HepG2 (cell line): ENCODE results near the gene FSIP1. TPM values are rescaled to one million over a fixed set of nuclear protein-coding genes. Genes with fewer than 3 reads are reported as not detected.

Experiments used
- ATAC-seq: fragments of 200-7000 bp; cut with Tn5 transposase; 3 replicates; pipeline ENCODE4 v1.9.1; 2020; ENCODE audit warnings: mild to moderate bottlenecking, moderate library complexity
- BruUV-seq: library from RNA; stranded (reverse); fragments of 400-500 nt; replicated peaks from 2 replicates; lab custom pipeline; 2021; lab: Mats Ljungman, UMichigan
- CTCF ChIA-PET: fragments of 300-600 bp; formaldehyde crosslinking; extraction: SDS; loops from one replicate; lab custom pipeline; 2021; ENCODE audit warnings: low total read pairs, inconsistent platforms, low intra/inter-chr PET ratio; lab: Yijun Ruan, JAX
- POLR2A ChIA-PET: fragments of 350-600 bp; sonication (Branson Sonifier 250); formaldehyde crosslinking; loops from one replicate; lab custom pipeline; 2020; ENCODE audit warnings: antibody characterized with exemption, inconsistent platforms; lab: Yijun Ruan, JAX
- DNase-seq: peaks from one replicate; pipeline ENCODE4 v3.0.0-alpha.2; 2015; ENCODE audit warnings: low spot score
- FAIRE-seq: peaks from 3 replicates; lab custom pipeline; 2011; peaks lifted over from hg19 to GRCh38; lab: Jason Lieb, UNC
- H2AFZ ChIP-seq: one replicate; pipeline ENCODE4 v1.6.1; 2011; ENCODE audit warnings: low read length, inconsistent platforms
- H3K27ac ChIP-seq: fragments of 300-600 bp; 3 replicates; pipeline ENCODE4 v1.8.0; 2011; ENCODE audit warnings: mixed run types, mild to moderate bottlenecking, mixed read lengths, low read length, inconsistent platforms; ENCODE audit not compliant: insufficient read depth; ENCODE audit errors: extremely low read length
- H3K27me3 ChIP-seq, 2 experiments: fragments of 200-600 bp in 1 of 2; 2 replicates in 1 of 2; 3 replicates in 1 of 2; pipeline versions ENCODE4 v1.6.0 to v1.8.0; 2011; ENCODE audit warnings: low read length in 2 of 2, mild to moderate bottlenecking in 2 of 2, moderate library complexity in 2 of 2, inconsistent platforms in 1 of 2; ENCODE audit not compliant: insufficient read depth in 2 of 2, control insufficient read depth in 1 of 2
- H3K36me3 ChIP-seq, 2 experiments: fragments of 200-600 bp in 1 of 2; replicated peaks in 1 of 2; 2 replicates in 1 of 2; 3 replicates in 1 of 2; pipeline versions ENCODE4 v1.5.1 to v1.8.0; 2011; ENCODE audit warnings: low read length in 2 of 2, inconsistent platforms in 1 of 2; ENCODE audit not compliant: insufficient read depth in 2 of 2, control insufficient read depth in 1 of 2
- H3K4me1 ChIP-seq: 2 replicates; pipeline ENCODE4 v1.5.1; 2012; ENCODE audit warnings: low read length, inconsistent platforms; ENCODE audit not compliant: insufficient read depth
- H3K4me2 ChIP-seq: 2 replicates; pipeline ENCODE4 v1.6.0; 2011; ENCODE audit warnings: low read depth, low read length, inconsistent platforms
- H3K4me3 ChIP-seq, 3 experiments: fragments of 200-600 bp in 1 of 3; sonication (generic), shearing (Covaris generic) in 1 of 3; replicated peaks in 1 of 3; 2 replicates each; pipeline ENCODE4 v1.5.1; 2011 to 2016; ENCODE audit warnings: low read length in 3 of 3, inconsistent platforms in 2 of 3, low read depth in 2 of 3, mild to moderate bottlenecking in 2 of 3, control low read depth in 1 of 3, mixed read lengths in 1 of 3; ENCODE audit not compliant: insufficient read depth in 1 of 3
- H3K79me2 ChIP-seq: one replicate; pipeline ENCODE4 v1.6.1; 2011; ENCODE audit warnings: low read length, inconsistent platforms; ENCODE audit not compliant: insufficient read depth
- H3K9ac ChIP-seq: 2 replicates; pipeline ENCODE4 v1.6.0; 2011; ENCODE audit warnings: mild to moderate bottlenecking, low read depth, low read length, inconsistent platforms; ENCODE audit not compliant: insufficient read depth
- H3K9me3 ChIP-seq: 2 replicates; pipeline ENCODE4 v1.5.1; 2012; ENCODE audit warnings: mild to moderate bottlenecking, low read length
- H4K20me1 ChIP-seq: 2 replicates; pipeline ENCODE4 v1.6.0; 2011; ENCODE audit warnings: inconsistent platforms, mild to moderate bottlenecking, low read length, moderate library complexity; ENCODE audit not compliant: insufficient read depth
- ASH2L ChIP-seq: fragments of 300-600, 200-600 bp; sonication (generic); IDR thresholded peaks from 2 replicates; pipeline ENCODE4 v1.7.0; 2017; ENCODE audit warnings: low read depth, mild to moderate bottlenecking, moderate library complexity, mixed read lengths, low read length; ENCODE audit not compliant: insufficient read length
- GATAD1 ChIP-seq: IDR thresholded peaks from 2 replicates; pipeline ENCODE4 v1.6.1; 2016; ENCODE audit warnings: missing genetic modification reagents, missing compliant biosample characterization
- MAFG ChIP-seq: sonication (generic); formaldehyde crosslinking; IDR thresholded peaks from 2 replicates; pipeline ENCODE4 v1.5.1; 2020; ENCODE audit warnings: mild to moderate bottlenecking, missing genetic modification reagents
- NAIF1 ChIP-seq: sonication (generic); formaldehyde crosslinking; IDR thresholded peaks from 2 replicates; pipeline ENCODE4 v1.5.0; 2020; ENCODE audit warnings: mild to moderate bottlenecking, missing genetic modification reagents, borderline replicate concordance
- PBX3 ChIP-seq: sonication (generic); formaldehyde crosslinking; IDR thresholded peaks from 2 replicates; pipeline ENCODE4 v1.8.1; 2023; ENCODE audit warnings: missing genetic modification reagents, inconsistent platforms, borderline replicate concordance
- RXRA ChIP-seq: sonication (generic); formaldehyde crosslinking; IDR thresholded peaks from 2 replicates; pipeline ENCODE4 v1.5.1; 2020; ENCODE audit warnings: missing genetic modification reagents
- TIGD3 ChIP-seq: sonication (generic); formaldehyde crosslinking; IDR thresholded peaks from 2 replicates; pipeline ENCODE4 v1.5.1; 2020; ENCODE audit warnings: mild to moderate bottlenecking, missing genetic modification reagents, borderline replicate concordance
- ZFX ChIP-seq: sonication (generic); formaldehyde crosslinking; IDR thresholded peaks from 2 replicates; pipeline ENCODE4 v1.4.0; 2020; ENCODE audit warnings: mild to moderate bottlenecking, low read depth, missing genetic modification reagents, moderate library complexity
- ZNF574 ChIP-seq: sonication (generic); formaldehyde crosslinking; IDR thresholded peaks from 2 replicates; pipeline ENCODE4 v1.4.0; 2020; ENCODE audit warnings: missing genetic modification reagents
- ZNF605 ChIP-seq: sonication (generic); formaldehyde crosslinking; IDR thresholded peaks from 2 replicates; pipeline ENCODE4 v1.8.0; 2022; ENCODE audit warnings: mild to moderate bottlenecking, missing genetic modification reagents
- ZNF780A ChIP-seq: sonication (generic); formaldehyde crosslinking; IDR thresholded peaks from 2 replicates; pipeline ENCODE4 v1.8.0; 2022; ENCODE audit warnings: mild to moderate bottlenecking, missing genetic modification reagents, moderate library complexity
- ZNF781 ChIP-seq: sonication (generic); formaldehyde crosslinking; IDR thresholded peaks from 2 replicates; pipeline ENCODE4 v1.5.1; 2020; ENCODE audit warnings: borderline replicate concordance, mild to moderate bottlenecking, missing genetic modification reagents; ENCODE audit errors: not compliant biosample characterization
- ZNF879 ChIP-seq: sonication (generic); formaldehyde crosslinking; IDR thresholded peaks from 2 replicates; pipeline ENCODE4 v1.8.1; 2023; ENCODE audit warnings: missing genetic modification reagents
- ZSCAN9 ChIP-seq: IDR thresholded peaks from 2 replicates; pipeline ENCODE4 v1.6.1; 2016; ENCODE audit warnings: borderline replicate concordance
- WGBS: methylation state at CpG from one replicate; pipeline ENCODE4 v1.1.6; 2017; ENCODE audit warnings: low lambda C conversion rate; 5-methylcytosine and 5-hydroxymethylcytosine counted together
- in situ Hi-C: cut with HindIII; loops from 2 replicates; pipeline ENCODE4 v1.10.0; 2017; ENCODE audit warnings: low pct_unique_long_range_greater_than_20kb; ENCODE audit not compliant: extremely low pct_ligation_motif_present
- intact Hi-C: fragments of 100-400 bp; cut with micrococcal nuclease; formaldehyde crosslinking; loops from one replicate; pipeline ENCODE4 v1.10.0; 2022; ENCODE audit not compliant: unreplicated experiment
- polyA plus RNA-seq, 8 experiments: library from polyadenylated mRNA; depleted of rRNA in 3 of 8; stranded (reverse) in 7 of 8; unstranded in 1 of 8; fragments of >200 nt; fragmentation: Illumina TruSeq in 4 of 8; extraction: Trizol in 4 of 8; gene quantifications; 2 replicates each; pipeline versions ENCODE4 v1.2.1 to v1.2.3, GENCODE V29; 2011 to 2016; ENCODE audit warnings: low read depth in 4 of 8, missing spikeins in 1 of 8, mixed read lengths in 1 of 8; ENCODE audit not compliant: insufficient read depth in 1 of 8
- total RNA-seq, 5 experiments: library from RNA; depleted of rRNA; stranded (reverse); fragments of >200 nt; fragmentation: Illumina TruSeq; extraction: Trizol; gene quantifications; 2 replicates each; pipeline ENCODE4 v1.2.3, GENCODE V29; 2016; ENCODE audit warnings: low read depth in 1 of 5
- TF ChIP-seq, protein P1 (sequence below): sonication (generic); formaldehyde crosslinking; IDR thresholded peaks from 2 replicates; pipeline ENCODE4 v1.4.0; 2020; ENCODE audit warnings: mild to moderate bottlenecking, missing genetic modification reagents

Gene FSIP1
- total and polyA plus RNA-seq, 2 of the 13 experiments (the other 11 are each of a cell fraction or from before 2014, with no cell fraction given): 0.18 TPM; not detected in 1

GRCh38 chr15:39695793-39696192 lies 86.8 kb downstream of the FSIP1 start:
- H2AFZ ChIP-seq: no peak overlapping the region
- no peaks in the 10 kb centered on the region for H3K27me3 ChIP-seq
- CTCF ChIA-PET: no interaction called here
- no peak overlapping the region for H3K4me2 ChIP-seq
- POLR2A ChIA-PET: no interaction called here
- no peak overlapping the region for H3K4me3 ChIP-seq
- H3K9ac ChIP-seq: no peak overlapping the region
- in situ Hi-C loops (no loop called here), intact Hi-C loops (no loop called here)
- H3K4me1 ChIP-seq: no peaks in the 10 kb centered on the region
- WGBS: 5% methylated on average over 2 of the region's 2 CpGs
- no peak for FAIRE-seq
- H3K9me3 ChIP-seq: no peaks in the 10 kb centered on the region
- no peaks in the 10 kb centered on the region for H3K36me3 ChIP-seq
- no peak overlapping the region for H3K27ac ChIP-seq
- BruUV-seq: no TSS peak
- H4K20me1 ChIP-seq: no peaks in the 10 kb centered on the region
- TF ChIP-seq ZNF879 (CRISPR knock-in tag): no peak
- TF ChIP-seq TIGD3 (CRISPR knock-in tag): no peak
- TF ChIP-seq ZNF574 (CRISPR knock-in tag): no peak
- no peak for TF ChIP-seq ZFX (CRISPR knock-in tag)
- no peak for TF ChIP-seq ASH2L
- no peak for TF ChIP-seq MAFG (CRISPR knock-in tag)
- TF ChIP-seq, protein P1, sequence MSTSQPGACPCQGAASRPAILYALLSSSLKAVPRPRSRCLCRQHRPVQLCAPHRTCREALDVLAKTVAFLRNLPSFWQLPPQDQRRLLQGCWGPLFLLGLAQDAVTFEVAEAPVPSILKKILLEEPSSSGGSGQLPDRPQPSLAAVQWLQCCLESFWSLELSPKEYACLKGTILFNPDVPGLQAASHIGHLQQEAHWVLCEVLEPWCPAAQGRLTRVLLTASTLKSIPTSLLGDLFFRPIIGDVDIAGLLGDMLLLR (CRISPR knock-in tag): no peak
- no peak for TF ChIP-seq PBX3
- no peak for TF ChIP-seq ZSCAN9 (CRISPR knock-in tag)
- no peak for TF ChIP-seq ZNF781 (CRISPR knock-in tag)
- no peak for TF ChIP-seq ZNF780A (CRISPR knock-in tag)
- TF ChIP-seq NAIF1: no peak
- no peak for TF ChIP-seq RXRA (CRISPR knock-in tag)
- TF ChIP-seq ZNF605 (CRISPR knock-in tag): no peak
- TF ChIP-seq GATAD1: no peak
- ATAC-seq: no peak
- DNase-seq: no peak
- H3K79me2 ChIP-seq: no peaks in the 10 kb centered on the region
